Panc1 (cell line): ENCODE measurements around the gene HARBI1. TPM values are rescaled to one million over a fixed set of nuclear protein-coding genes. Genes with fewer than 3 reads are reported as not detected.

ENCODE experiments used
- ATAC-seq: fragments of 200-7000 bp; cut with Tn5 transposase; 2 replicates; pipeline ENCODE4 v1.9.1; 2020; ENCODE audit warnings: mild to moderate bottlenecking, moderate library complexity
- BruUV-seq: library from RNA; stranded (reverse); fragments of 400-500 nt; replicated peaks from 2 replicates; lab custom pipeline; 2021; lab: Mats Ljungman, UMichigan
- CTCF ChIA-PET: fragments of 300-600 bp; sonication (Branson Sonifier 250); formaldehyde crosslinking; loops from one replicate; lab custom pipeline; 2022; ENCODE audit warnings: antibody characterized with exemption; lab: Charles Lee
- POLR2A ChIA-PET: fragments of 300-600 bp; sonication (Branson Sonifier 250); formaldehyde crosslinking; loops from one replicate; lab custom pipeline; 2022; ENCODE audit warnings: antibody characterized with exemption; lab: Charles Lee
- DNase-seq: peaks from one replicate; pipeline ENCODE4 v3.0.0-alpha.2; 2010; ENCODE audit warnings: low read depth, low spot score
- H3K27ac ChIP-seq: 2 replicates; pipeline ENCODE4 v1.5.1; 2011; ENCODE audit warnings: mild to moderate bottlenecking, low read length, inconsistent platforms
- H3K27me3 ChIP-seq: fragments of 200-500 bp; sonication (Bioruptor generic); 2 replicates; pipeline ENCODE4 v1.6.0; 2014; ENCODE audit warnings: low read length, inconsistent platforms; ENCODE audit not compliant: control insufficient read depth, insufficient read depth
- H3K36me3 ChIP-seq: fragments of 200-500 bp; sonication (Bioruptor generic); 2 replicates; pipeline ENCODE4 v1.5.1; 2014; ENCODE audit warnings: inconsistent platforms, mild to moderate bottlenecking, low read length, moderate library complexity; ENCODE audit not compliant: control insufficient read depth, insufficient read depth
- H3K4me1 ChIP-seq: 2 replicates; pipeline ENCODE4 v1.5.1; 2011; ENCODE audit warnings: inconsistent platforms, mild to moderate bottlenecking, low read length, moderate library complexity; ENCODE audit not compliant: control insufficient read depth, insufficient read depth
- H3K4me3 ChIP-seq, 2 experiments: 2 replicates each; pipeline ENCODE4 v1.5.1; 2011 to 2012; ENCODE audit warnings: low read depth in 2 of 2, low read length in 2 of 2, mild to moderate bottlenecking in 2 of 2, inconsistent platforms in 1 of 2, moderate library complexity in 1 of 2
- H3K9me3 ChIP-seq: fragments of 200-500 bp; sonication (Bioruptor generic); 2 replicates; pipeline ENCODE4 v1.5.1; 2014; ENCODE audit warnings: low read depth, mild to moderate bottlenecking, inconsistent platforms, low read length, moderate library complexity; ENCODE audit not compliant: control insufficient read depth, insufficient read depth
- POLR2AphosphoS5 ChIP-seq: IDR thresholded peaks from 2 replicates; pipeline ENCODE4 v1.6.1; 2012; ENCODE audit warnings: mild to moderate bottlenecking, low read depth, low read length, moderate library complexity
- REST ChIP-seq, 2 experiments: IDR thresholded peaks; 2 replicates each; pipeline ENCODE4 v1.6.1; 2011 to 2012; ENCODE audit warnings: low read depth in 2 of 2, control low read depth in 1 of 2, low read length in 1 of 2, mild to moderate bottlenecking in 1 of 2, moderate library complexity in 1 of 2; ENCODE audit not compliant: insufficient read depth in 1 of 2
- SIN3A ChIP-seq: IDR thresholded peaks from 2 replicates; pipeline ENCODE4 v1.6.1; 2012; ENCODE audit warnings: low read depth, mild to moderate bottlenecking, low read length, moderate library complexity, borderline replicate concordance; ENCODE audit not compliant: insufficient read depth
- TCF7L2 ChIP-seq: IDR thresholded peaks from 2 replicates; pipeline ENCODE4 v1.6.1; 2011; ENCODE audit warnings: mild to moderate bottlenecking, low read depth, low read length, inconsistent platforms
- in situ Hi-C: cut with HindIII; loops from 2 replicates; pipeline ENCODE4 v1.10.0; 2016; ENCODE audit warnings: low sequenced_read_pairs, low pct_unique_long_range_greater_than_20kb
- intact Hi-C: fragments of 100-400 bp; cut with micrococcal nuclease; formaldehyde crosslinking; loops from one replicate; pipeline ENCODE4 v1.10.0; 2022; ENCODE audit not compliant: unreplicated experiment
- total RNA-seq: library from RNA; stranded (reverse); gene quantifications from one replicate; pipeline ENCODE4 v1.2.1, GENCODE V29; 2021; ENCODE audit not compliant: unreplicated experiment
- TF ChIP-seq, protein P1 (sequence below): fragments of 450-650 bp; IDR thresholded peaks from 2 replicates; pipeline ENCODE4 v1.5.1; 2017; ENCODE audit warnings: mild to moderate bottlenecking

HARBI1 gene
- total RNA-seq, 1 experiment from 2014 or later = 6.4 TPM

DNA sequence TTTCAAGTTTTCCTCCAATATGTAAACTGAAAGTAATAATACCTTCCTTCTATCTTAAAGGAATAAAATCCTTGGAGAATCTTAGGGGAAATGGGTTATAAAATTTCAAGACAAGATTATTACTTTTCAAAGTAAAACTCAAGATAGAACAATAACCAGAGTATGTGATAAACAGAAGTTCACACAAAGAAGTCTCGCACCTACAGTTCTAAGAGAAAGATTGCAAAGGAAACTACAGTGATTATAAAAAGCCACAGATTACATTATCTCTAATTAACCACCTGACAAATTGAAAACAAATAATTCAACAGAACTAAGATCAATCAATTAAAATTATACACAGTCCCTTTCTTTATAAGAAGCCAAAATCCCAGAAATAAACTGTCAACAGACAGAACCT, 57.2 kb downstream of the HARBI1 start:
- no TSS peak for BruUV-seq
- ChIA-PET POLR2A (no interaction called here), CTCF (interaction anchor here (0.9 kb wide), 1 partner anchor 70 kb away, joined by 3 read pairs; no protein-coding TSS in a partner anchor)
- intact Hi-C loops (no loop called here), in situ Hi-C loops (no loop called here)
- Histone ChIP-seq H3K27ac (peak overlapping the region; percentile 96), H3K4me3 (peak overlapping the region; percentile 43 to 48), H3K9me3 (no peaks in the 10 kb centered on the region), H3K36me3 (no peaks in the 10 kb centered on the region), H3K27me3 (no peaks in the 10 kb centered on the region), H3K4me1 (peaks cover 64% of the 10 kb centered on the region)
- DNase-seq (no peak), ATAC-seq (no peak)
- TF ChIP-seq REST (IDR thresholded peaks at IDR 0.05; ENCODE audit: insufficient read depth in 1 of 2, low read depth in 2 of 2, low read length in 1 of 2) = no peak
- TF ChIP-seq, protein P1, sequence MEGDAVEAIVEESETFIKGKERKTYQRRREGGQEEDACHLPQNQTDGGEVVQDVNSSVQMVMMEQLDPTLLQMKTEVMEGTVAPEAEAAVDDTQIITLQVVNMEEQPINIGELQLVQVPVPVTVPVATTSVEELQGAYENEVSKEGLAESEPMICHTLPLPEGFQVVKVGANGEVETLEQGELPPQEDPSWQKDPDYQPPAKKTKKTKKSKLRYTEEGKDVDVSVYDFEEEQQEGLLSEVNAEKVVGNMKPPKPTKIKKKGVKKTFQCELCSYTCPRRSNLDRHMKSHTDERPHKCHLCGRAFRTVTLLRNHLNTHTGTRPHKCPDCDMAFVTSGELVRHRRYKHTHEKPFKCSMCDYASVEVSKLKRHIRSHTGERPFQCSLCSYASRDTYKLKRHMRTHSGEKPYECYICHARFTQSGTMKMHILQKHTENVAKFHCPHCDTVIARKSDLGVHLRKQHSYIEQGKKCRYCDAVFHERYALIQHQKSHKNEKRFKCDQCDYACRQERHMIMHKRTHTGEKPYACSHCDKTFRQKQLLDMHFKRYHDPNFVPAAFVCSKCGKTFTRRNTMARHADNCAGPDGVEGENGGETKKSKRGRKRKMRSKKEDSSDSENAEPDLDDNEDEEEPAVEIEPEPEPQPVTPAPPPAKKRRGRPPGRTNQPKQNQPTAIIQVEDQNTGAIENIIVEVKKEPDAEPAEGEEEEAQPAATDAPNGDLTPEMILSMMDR = no peak
- TF ChIP-seq SIN3A = no peak
- TF ChIP-seq TCF7L2 = no peak
- no peak for TF ChIP-seq POLR2AphosphoS5

- TF ChIP-seq SIN3A (no peak), POLR2AphosphoS5 (peak; percentile 40; the same call in 1 of the 2 replicates), REST (IDR thresholded peaks at IDR 0.05; ENCODE audit: insufficient read depth in 1 of 2, low read depth in 2 of 2, low read length in 1 of 2) (no peak)
- H3K4me3 ChIP-seq = peak overlapping the region in 1 of 2 experiments; percentile 15; a peak in 2 of 4 replicates
- no peaks in the 10 kb centered on the region for H3K9me3 ChIP-seq
- intact Hi-C loops = no loop called here
- H3K27ac ChIP-seq = peak overlapping the region; percentile 96
- H3K36me3 ChIP-seq = no peaks in the 10 kb centered on the region
- peaks cover 79% of the 10 kb centered on the region for H3K4me1 ChIP-seq
- DNase-seq (peak; percentile 76), ATAC-seq (peak; percentile 87)
- no peaks in the 10 kb centered on the region for H3K27me3 ChIP-seq
- in situ Hi-C loops = no loop called here
- POLR2A ChIA-PET = no interaction called here
- CTCF ChIA-PET = no interaction called here
- BruUV-seq = no TSS peak
Measured at GRCh38 chr11:46557684-46558151, 59.3 kb downstream of the HARBI1 start.
